A549 (cell line): ENCODE measurements around the gene KIRREL1. TPM values are rescaled to one million over a fixed set of nuclear protein-coding genes. Genes with fewer than 3 reads are reported as not detected.

Source experiments
- ATAC-seq, 2 experiments: fragments of 200-7000 bp in 1 of 2; fragments of >200 bp in 1 of 2; cut with Nextera tagmentation in 1 of 2; cut with Tn5 transposase in 1 of 2; 3 replicates each; pipeline versions ENCODE4 v1.8.0 to v1.9.1; 2018 to 2020; ENCODE audit warnings: mild to moderate bottlenecking in 1 of 2, moderate library complexity in 1 of 2
- CTCF ChIA-PET: fragments of 300-600 bp; sonication (Branson Sonifier 250); formaldehyde crosslinking; extraction: SDS; loops from one replicate; lab custom pipeline; 2021; ENCODE audit warnings: antibody characterized with exemption, inconsistent platforms; lab: Yijun Ruan, JAX
- POLR2A ChIA-PET: fragments of 350-600 bp; formaldehyde crosslinking; extraction: SDS; loops from one replicate; lab custom pipeline; 2021; ENCODE audit warnings: antibody characterized with exemption, inconsistent platforms; lab: Yijun Ruan, JAX
- DNase-seq, 2 experiments: peaks; one replicate each; pipeline versions ENCODE4 v3.0.0 to v3.0.0-alpha.2; 2011 to 2016; ENCODE audit warnings: low read depth in 1 of 2, low spot score in 1 of 2
- FAIRE-seq: peaks from 2 replicates; lab custom pipeline; 2011; peaks lifted over from hg19 to GRCh38; lab: Jason Lieb, UNC
- H3K27ac ChIP-seq, 2 experiments: fragments of >200 bp; sonication (Bioruptor Twin); formaldehyde crosslinking; 3 replicates each; pipeline ENCODE4 v1.5.1; 2016 to 2017
- H3K4me1 ChIP-seq: fragments of >200 bp; sonication (Bioruptor Twin); formaldehyde crosslinking; 3 replicates; pipeline ENCODE4 v1.6.1; 2016
- H3K4me2 ChIP-seq: fragments of >200 bp; sonication (Bioruptor Twin); formaldehyde crosslinking; 3 replicates; pipeline ENCODE4 v1.6.1; 2016
- H3K4me3 ChIP-seq: fragments of >200 bp; sonication (Bioruptor Twin); formaldehyde crosslinking; 3 replicates; pipeline ENCODE4 v1.5.1; 2016
- H3K9me3 ChIP-seq: fragments of >200 bp; sonication (Bioruptor Twin); formaldehyde crosslinking; 3 replicates; pipeline ENCODE4 v1.6.1; 2016
- BCL3 ChIP-seq: fragments of >200 bp; sonication (Bioruptor Twin); formaldehyde crosslinking; IDR thresholded peaks from 3 replicates; pipeline ENCODE4 v1.6.1; 2016
- CBX8 ChIP-seq: fragments of 200-600 bp; sonication (generic); IDR thresholded peaks from 2 replicates; pipeline ENCODE4 v1.6.1; 2016
- CTCF ChIP-seq: fragments of >200 bp; sonication (Bioruptor Twin); formaldehyde crosslinking; IDR thresholded peaks from 3 replicates; pipeline ENCODE4 v1.5.1; 2016
- EP300 ChIP-seq, 2 experiments: fragments of >200 bp; sonication (Bioruptor Twin); formaldehyde crosslinking; IDR thresholded peaks; 2 replicates in 1 of 2; 3 replicates in 1 of 2; pipeline ENCODE4 v1.6.1; 2016 to 2017
- FOSB ChIP-seq: fragments of 250-450 bp; sonication (Bioruptor Pico); IDR thresholded peaks from 2 replicates; pipeline ENCODE4 v1.5.0; 2020; ENCODE audit warnings: mild to moderate bottlenecking, moderate library complexity
- FOSL2 ChIP-seq, 2 experiments: fragments of 450-650 bp in 1 of 2; fragments of >200 bp in 1 of 2; sonication (Bioruptor Twin) in 1 of 2; formaldehyde crosslinking; IDR thresholded peaks; 2 replicates each; pipeline versions ENCODE4 v1.5.0 to v1.6.1; 2016 to 2020; ENCODE audit warnings: mild to moderate bottlenecking in 1 of 2, moderate library complexity in 1 of 2
- HDAC2 ChIP-seq: fragments of 200-600 bp; sonication (generic); IDR thresholded peaks from 2 replicates; pipeline ENCODE4 v1.6.1; 2016
- HOXA7 ChIP-seq: fragments of 250-450 bp; sonication (Bioruptor Pico); IDR thresholded peaks from 2 replicates; pipeline ENCODE4 v1.5.0; 2020; ENCODE audit warnings: mild to moderate bottlenecking, moderate library complexity
- KDM5A ChIP-seq: fragments of 200-600 bp; sonication (generic); IDR thresholded peaks from 2 replicates; pipeline ENCODE4 v1.6.1; 2016; ENCODE audit warnings: antibody characterized with exemption, mild to moderate bottlenecking
- NFE2L2 ChIP-seq: fragments of 150-350 bp; conservative IDR thresholded peaks from 2 replicates; pipeline ENCODE4 v1.6.1; 2014; ENCODE audit warnings: low read length
- POLR2A ChIP-seq: IDR thresholded peaks from 2 replicates; pipeline ENCODE4 v1.6.1; 2012; ENCODE audit warnings: mild to moderate bottlenecking, low read length
- RAD21 ChIP-seq, 2 experiments: fragments of >200 bp in 1 of 2; sonication (Bioruptor Twin) in 1 of 2; formaldehyde crosslinking in 1 of 2; IDR thresholded peaks in 1 of 2; conservative IDR thresholded peaks in 1 of 2; 2 replicates in 1 of 2; 3 replicates in 1 of 2; pipeline ENCODE4 v1.6.1; 2012 to 2018; ENCODE audit warnings: inconsistent platforms in 1 of 2
- RARB ChIP-seq: fragments of 250-450 bp; sonication (Bioruptor Pico); IDR thresholded peaks from 2 replicates; pipeline ENCODE4 v1.8.0; 2021; ENCODE audit warnings: mild to moderate bottlenecking, moderate library complexity
- SMC3 ChIP-seq: fragments of >200 bp; sonication (Bioruptor Twin); formaldehyde crosslinking; IDR thresholded peaks from 3 replicates; pipeline ENCODE4 v1.6.1; 2018; ENCODE audit warnings: inconsistent platforms
- ZNF302 ChIP-seq: fragments of 250-450 bp; sonication (Bioruptor Pico); IDR thresholded peaks from 2 replicates; pipeline ENCODE4 v1.9.0; 2021; ENCODE audit warnings: inconsistent platforms, mild to moderate bottlenecking, moderate library complexity
- WGBS: methylation state at CpG from one replicate; pipeline ENCODE4 v1.1.6; 2017; ENCODE audit errors: missing lambda C conversion rate; 5-methylcytosine and 5-hydroxymethylcytosine counted together
- polyA plus RNA-seq, 4 experiments: library from polyadenylated mRNA; depleted of rRNA in 3 of 4; stranded (reverse); fragments of >200 nt; fragmentation: RNase III in 1 of 4; extraction: RNeasy Plus Mini Kit Qiagen cat#74134 plus additional on column Dnase treatment in 1 of 4; gene quantifications; 2 replicates in 3 of 4; 3 replicates in 1 of 4; pipeline ENCODE4 v1.2.3, GENCODE V29; 2011 to 2017

KIRREL1 gene
- polyA plus RNA-seq, 2 of the 4 experiments (the other 2 are of a cell fraction): 18.7 to 41.3 TPM

- Histone ChIP-seq H3K9me3 (no peaks in the 10 kb centered on the region), H3K4me2 (no peak overlapping the region), H3K4me3 (no peak overlapping the region), H3K27ac (no peak overlapping the region), H3K4me1 (peaks cover 24% of the 10 kb centered on the region)
- FAIRE-seq (no peak), DNase-seq (no peak), ATAC-seq (no peak)
- 43% methylated on average over 2 of the region's 2 CpGs for WGBS
- no peak for TF ChIP-seq HDAC2
- TF ChIP-seq FOSL2 (IDR thresholded peaks at IDR 0.05): no peak
- no peak for TF ChIP-seq FOSL2 (CRISPR knock-in tag; IDR thresholded peaks at IDR 0.05)
- ChIA-PET CTCF (interaction anchor here (0.6 to 42.7 kb wide), 10 partner anchors 8 to 331 kb away, joined by 3 to 2212 read pairs (median 6); a partner anchor contains a TSS), POLR2A (no interaction called here)
Observed at GRCh38 chr1:157960773-157961172, 32.7 kb upstream of the KIRREL1 start.

GRCh38 chr1:157961805-157962762, 31.4 kb upstream of the KIRREL1 start:
- Histone ChIP-seq H3K4me1 (peaks cover 35% of the 10 kb centered on the region), H3K9me3 (peaks cover 1% of the 10 kb centered on the region; the same call in 1 of the 3 replicates), H3K27ac (0 out of 6 replicates have a peak overlapping the region, but pooled peaks of 1 of the 2 experiments have one; percentile 42)
- DNase-seq (peak; percentile 16 to 33), FAIRE-seq (no peak), ATAC-seq (peak; percentile 30 to 36; a peak in 3 of 6 replicates)
- ChIA-PET CTCF (interaction anchor here (0.5 to 42.7 kb wide), 18 partner anchors 8 to 384 kb away, joined by 3 to 2212 read pairs (median 7); partner anchors contain the start of gene KIRREL1), POLR2A (no interaction called here)
- WGBS: 41% methylated on average over 11 of the region's 11 CpGs
- TF ChIP-seq FOSL2 (IDR thresholded peaks at IDR 0.05) (no peak), FOSL2 (CRISPR knock-in tag; IDR thresholded peaks at IDR 0.05) (peak; percentile 27; the same call in 1 of the 2 replicates), BCL3 (no peak)
- TF ChIP-seq, all 56 proteins: peak for 1
- Histone ChIP-seq H3K4me3 (no peak overlapping the region), H3K4me2 (peak overlapping the region; percentile 34)

- POLR2A ChIA-PET: no interaction called here
- CTCF ChIA-PET: interaction anchor here (0.5 to 42.7 kb wide), 51 partner anchors 9 to 1107 kb away, joined by 3 to 2212 read pairs (median 4); a partner anchor contains a TSS
- H3K4me2 ChIP-seq: peak overlapping the region; percentile 71
- H3K9me3 ChIP-seq: peaks cover 8% of the 10 kb centered on the region; the same call in 1 of the 3 replicates
- WGBS: 5% methylated on average over 5 of the region's 5 CpGs
- peak overlapping the region in 1 of 2 experiments; percentile 40; a peak in 2 of 6 replicates for H3K27ac ChIP-seq
- H3K4me3 ChIP-seq: no peak overlapping the region
- no peak for TF ChIP-seq HOXA7
- TF ChIP-seq ZNF302 (CRISPR knock-in tag): no peak
- TF ChIP-seq CTCF: peak; percentile 96
- TF ChIP-seq SMC3: peak; percentile 97
- TF ChIP-seq RARB: no peak
- no peak for TF ChIP-seq FOSB
- no peak for TF ChIP-seq POLR2A
- no peak for TF ChIP-seq NFE2L2
- peak; percentile 97 to 98 for TF ChIP-seq RAD21 (conservative IDR thresholded peaks at IDR 0.05 in 1 of 2, IDR thresholded peaks at IDR 0.05 in 1 of 2)
- TF ChIP-seq CBX8: no peak
- TF ChIP-seq KDM5A: no peak
- no peak for TF ChIP-seq EP300 (IDR thresholded peaks at IDR 0.05)
- TF ChIP-seq, all 56 proteins: peak for 3
- FAIRE-seq (peak; percentile 23), DNase-seq (peak; percentile 61 to 68), ATAC-seq (peak; percentile 67 to 87)
- H3K4me1 ChIP-seq: peaks cover 46% of the 10 kb centered on the region
Observed at GRCh38 chr1:157963713-157964112, 29.7 kb upstream of the KIRREL1 start.
